Endothelial cell of umbilical vein (primary cell): Measurements from ENCODE around the gene CDS2. TPM values are rescaled to one million over a fixed set of nuclear protein-coding genes. Genes with fewer than 3 reads are reported as not detected.

Experiments used
- BruUV-seq: library from RNA; stranded (reverse); fragments of 400-500 nt; replicated peaks from 2 replicates; lab custom pipeline; 2021; lab: Mats Ljungman, UMichigan
- CTCF ChIA-PET: fragments of 300-600, 350-600 bp; sonication (Branson Sonifier 250); formaldehyde crosslinking; loops from one replicate; lab custom pipeline; 2021; ENCODE audit warnings: antibody characterized with exemption, inconsistent platforms; lab: Charles Lee
- POLR2A ChIA-PET: fragments of 300-600, 350-600 bp; sonication (Branson Sonifier 250); formaldehyde crosslinking; loops from one replicate; lab custom pipeline; 2021; ENCODE audit warnings: antibody characterized with exemption, inconsistent platforms; lab: Charles Lee
- DNase-seq: peaks from one replicate; pipeline ENCODE4 v3.0.0-alpha.2; 2011; ENCODE audit warnings: low read depth, low spot score
- FAIRE-seq: peaks from 2 replicates; lab custom pipeline; 2011; peaks lifted over from hg19 to GRCh38; lab: Jason Lieb, UNC
- H2AFZ ChIP-seq: 2 replicates; pipeline ENCODE4 v1.6.0; 2012; ENCODE audit warnings: low read depth, low read length, control low read depth, inconsistent platforms
- H3K27ac ChIP-seq: 2 replicates; pipeline ENCODE4 v1.5.1; 2011; ENCODE audit warnings: low read depth, mild to moderate bottlenecking, control low read depth, low read length, moderate library complexity; ENCODE audit not compliant: insufficient read depth
- H3K27me3 ChIP-seq, 2 experiments: 2 replicates each; pipeline versions ENCODE4 v1.6.0 to v1.6.1; 2011; ENCODE audit warnings: low read length in 2 of 2, mixed read lengths in 1 of 2; ENCODE audit not compliant: control insufficient read depth in 2 of 2, insufficient read depth in 2 of 2
- H3K36me3 ChIP-seq, 2 experiments: 2 replicates in 1 of 2; 3 replicates in 1 of 2; pipeline ENCODE4 v1.5.1; 2011; ENCODE audit warnings: low read length in 2 of 2, mild to moderate bottlenecking in 1 of 2, moderate library complexity in 1 of 2; ENCODE audit not compliant: control insufficient read depth in 2 of 2, insufficient read depth in 2 of 2; ENCODE audit errors: extremely low read depth in 1 of 2
- H3K4me1 ChIP-seq: 3 replicates; pipeline ENCODE4 v1.5.1; 2011; ENCODE audit warnings: mild to moderate bottlenecking, low read length; ENCODE audit not compliant: control insufficient read depth, insufficient read depth; ENCODE audit errors: extremely low read depth
- H3K4me2 ChIP-seq: 2 replicates; pipeline ENCODE4 v1.6.1; 2011; ENCODE audit warnings: low read length, control low read depth, mixed read lengths; ENCODE audit not compliant: insufficient read depth
- H3K4me3 ChIP-seq, 3 experiments: fragments of 200-600 bp in 1 of 3; sonication (generic), shearing (Covaris generic) in 1 of 3; replicated peaks in 1 of 3; 2 replicates each; pipeline ENCODE4 v1.5.1; 2011 to 2016; ENCODE audit warnings: control low read depth in 3 of 3, low read length in 3 of 3, mild to moderate bottlenecking in 2 of 3, inconsistent platforms in 1 of 3, low read depth in 1 of 3, moderate library complexity in 1 of 3; ENCODE audit not compliant: insufficient read depth in 1 of 3
- H3K79me2 ChIP-seq: 2 replicates; pipeline ENCODE4 v1.6.0; 2012; ENCODE audit warnings: low read length, inconsistent platforms; ENCODE audit not compliant: control insufficient read depth, insufficient read depth
- H3K9ac ChIP-seq: replicated peaks from 2 replicates; pipeline ENCODE3; 2011; ENCODE audit warnings: low read length, control low read depth; ENCODE audit not compliant: insufficient read depth; ENCODE audit errors: extremely low read depth
- H3K9me1 ChIP-seq: replicated peaks from 3 replicates; pipeline ENCODE4 v1.6.0; 2011; ENCODE audit warnings: mild to moderate bottlenecking, low read length; ENCODE audit not compliant: control insufficient read depth, insufficient read depth; ENCODE audit errors: extremely low read depth
- H3K9me3 ChIP-seq: replicated peaks from 2 replicates; pipeline ENCODE4 v1.5.1; 2012; ENCODE audit warnings: low read length, inconsistent platforms; ENCODE audit not compliant: control insufficient read depth, insufficient read depth
- H4K20me1 ChIP-seq: replicated peaks from 2 replicates; pipeline ENCODE3; 2011; ENCODE audit warnings: mild to moderate bottlenecking, low read length; ENCODE audit not compliant: control insufficient read depth, insufficient read depth; ENCODE audit errors: extremely low read depth
- EZH2 ChIP-seq: IDR thresholded peaks from 2 replicates; pipeline ENCODE4 v1.6.1; 2012; ENCODE audit warnings: borderline replicate concordance, low read depth, mild to moderate bottlenecking, moderate library complexity, low read length, inconsistent platforms; ENCODE audit not compliant: severe bottlenecking
- FOS ChIP-seq: IDR thresholded peaks from 2 replicates; pipeline ENCODE4 v1.6.1; 2011; ENCODE audit warnings: mild to moderate bottlenecking, low read length, moderate library complexity, borderline replicate concordance; ENCODE audit not compliant: insufficient read depth
- GATA2 ChIP-seq: IDR thresholded peaks from 2 replicates; pipeline ENCODE4 v1.7.0; 2011; ENCODE audit warnings: low read depth, mild to moderate bottlenecking, moderate library complexity, mixed read lengths, low read length; ENCODE audit not compliant: insufficient read length, insufficient read depth
- JUN ChIP-seq: IDR thresholded peaks from 2 replicates; pipeline ENCODE4 v1.6.1; 2011; ENCODE audit warnings: borderline replicate concordance, low read depth; ENCODE audit not compliant: insufficient read length, insufficient read depth
- MYC ChIP-seq: IDR thresholded peaks from one replicate; pipeline ENCODE4 v1.6.1; 2011; ENCODE audit warnings: mild to moderate bottlenecking, low read depth, low read length
- POLR2A ChIP-seq: IDR thresholded peaks from 2 replicates; pipeline ENCODE4 v1.6.1; 2012; ENCODE audit warnings: low read depth, mild to moderate bottlenecking, control low read depth, low read length
- POLR2AphosphoS5 ChIP-seq: IDR thresholded peaks from 2 replicates; pipeline ENCODE4 v1.6.1; 2012; ENCODE audit warnings: low read depth, mild to moderate bottlenecking, control low read depth, low read length, moderate library complexity; ENCODE audit not compliant: insufficient read depth
- dilution Hi-C: fragments of 300-500 bp; cut with MboI; formaldehyde crosslinking; loops from one replicate; pipeline ENCODE4 v1.15.0; 2019; ENCODE audit warnings: low sequenced_read_pairs; ENCODE audit not compliant: extremely low pct_ligation_motif_present
- intact Hi-C: fragments of 100-400 bp; cut with micrococcal nuclease; formaldehyde crosslinking; loops from one replicate; pipeline ENCODE4 v1.10.0; 2022
- polyA plus RNA-seq, 4 experiments: library from polyadenylated mRNA; depleted of rRNA in 3 of 4; stranded (reverse) in 3 of 4; unstranded in 1 of 4; fragments of >200 nt; gene quantifications; 2 replicates each; pipeline versions ENCODE4 v1.2.1 to v1.2.3, GENCODE V29; 2011 to 2012; ENCODE audit warnings: missing spikeins in 1 of 4
- total RNA-seq: library from RNA; stranded (reverse); gene quantifications from 2 replicates; pipeline ENCODE4 v1.2.3, GENCODE V29; 2021
- TF ChIP-seq, protein P1 (sequence below), 2 donors: IDR thresholded peaks; 1 replicate in 1 of 2; 2 replicates in 1 of 2; pipeline ENCODE4 v1.5.1; 2011; ENCODE audit warnings: low read length in 2 of 2, mild to moderate bottlenecking in 2 of 2, moderate library complexity in 2 of 2, control low read depth in 1 of 2, inconsistent platforms in 1 of 2, low read depth in 1 of 2; ENCODE audit not compliant: insufficient read depth in 1 of 2; ENCODE audit errors: extremely low read depth in 1 of 2
- TF ChIP-seq, protein P2 (sequence below): IDR thresholded peaks from 2 replicates; pipeline ENCODE4 v1.6.1; 2011; ENCODE audit not compliant: insufficient read depth, insufficient read length

Gene CDS2
- total and polyA plus RNA-seq, 2 donors (not counting 3 experiments of a cell fraction or from before 2014, with no cell fraction given) = 47.0 to 49.0 TPM

DNA sequence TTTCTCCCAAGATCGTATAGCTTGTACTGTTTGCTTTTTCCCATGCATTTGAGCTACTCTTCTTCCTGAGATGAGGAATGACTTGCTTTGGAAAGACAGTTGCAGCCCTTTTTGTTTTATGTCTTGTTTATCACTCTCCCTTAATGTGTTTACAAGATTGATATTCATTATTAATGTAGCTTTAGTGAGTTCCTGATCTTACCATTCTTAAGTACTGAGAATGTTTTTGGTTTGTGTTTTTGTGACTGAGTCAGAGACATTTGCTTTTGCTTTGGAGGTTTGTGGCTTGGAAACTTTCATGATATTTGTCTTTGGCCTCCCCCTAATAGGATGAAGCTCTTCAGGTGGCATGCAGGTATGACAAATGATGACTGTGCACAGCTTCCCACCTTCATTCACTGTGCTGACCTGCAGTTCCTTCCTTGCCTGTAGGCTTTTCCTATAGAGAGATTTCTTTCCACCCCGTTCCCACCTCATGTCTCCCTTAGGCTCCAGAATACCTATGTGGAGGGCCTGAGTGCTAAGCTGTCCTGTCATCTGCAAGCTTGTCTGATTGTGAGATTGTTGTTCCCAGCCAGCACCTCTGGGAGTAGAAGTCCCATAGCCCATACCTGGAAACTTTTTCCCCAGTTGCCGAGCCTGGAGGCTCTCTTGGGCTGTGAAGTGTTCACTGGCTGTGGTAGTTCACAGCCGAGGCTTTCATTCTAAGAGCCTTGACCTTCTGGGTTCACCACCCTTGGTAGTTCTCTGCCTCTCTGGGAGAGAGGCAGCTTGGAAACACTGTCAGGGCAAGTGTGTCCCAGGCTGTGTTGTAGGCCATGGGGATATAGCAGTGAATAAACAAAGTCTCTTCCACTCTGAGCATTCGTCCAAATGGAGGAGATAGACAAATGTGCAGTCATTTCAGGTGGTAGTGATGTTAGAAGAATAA, 27.1 kb downstream of the CDS2 start:
- peaks cover 38% of the 10 kb centered on the region for H3K79me2 ChIP-seq
- no peak for DNase-seq

DNA sequence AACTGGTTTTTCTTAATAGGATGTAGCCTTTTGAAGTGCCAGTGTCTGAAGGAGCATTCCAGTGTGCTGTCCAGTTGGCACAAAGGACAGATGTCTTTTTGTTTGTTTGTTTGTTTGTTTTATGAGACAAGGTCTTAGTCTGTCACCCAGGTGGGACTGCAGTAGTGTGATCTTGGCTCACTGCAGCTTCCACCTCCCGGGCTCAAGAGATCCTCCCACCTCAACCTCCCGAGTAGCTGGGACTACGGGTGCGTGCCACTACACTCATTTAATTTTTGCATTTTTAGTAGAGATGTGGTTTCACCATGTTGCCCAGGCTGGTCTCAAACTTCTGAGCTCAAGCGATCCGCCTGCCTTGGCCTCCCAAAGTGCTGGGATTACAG, 27.7 kb downstream of the CDS2 start:
- POLR2A ChIA-PET = no interaction called here
- dilution Hi-C loops = no loop called here
- no peak for FAIRE-seq

More for the DNA sequence above, 27.1 kb downstream of the CDS2 start:
- no TSS peak for BruUV-seq
- no peaks in the 10 kb centered on the region for H3K9me1 ChIP-seq
- no peak overlapping the region for H3K9ac ChIP-seq
- no peaks in the 10 kb centered on the region for H3K9me3 ChIP-seq
- H3K36me3 ChIP-seq = no peaks in the 10 kb centered on the region
- peaks cover 3% of the 10 kb centered on the region for H4K20me1 ChIP-seq
- intact Hi-C loops = no loop called here
- no peak overlapping the region for H3K27ac ChIP-seq
- no peaks in the 10 kb centered on the region for H3K27me3 ChIP-seq
- no peak for FAIRE-seq
- CTCF ChIA-PET = interaction anchor here (0.9 to 3.1 kb wide), 3 partner anchors 13 to 38 kb away, joined by 3 to 16 read pairs (median 4); partner anchors contain the start of gene CDS2
- no peak overlapping the region for H3K4me3 ChIP-seq
- no peak overlapping the region for H3K4me2 ChIP-seq
- dilution Hi-C loops = no loop called here
- H2AFZ ChIP-seq = no peak overlapping the region
- peaks cover 22% of the 10 kb centered on the region for H3K4me1 ChIP-seq
- TF ChIP-seq GATA2 (no peak), MYC (no peak), POLR2AphosphoS5 (no peak)
- POLR2A ChIA-PET = no interaction called here

More for the DNA sequence above, 27.7 kb downstream of the CDS2 start:
- H3K4me3 ChIP-seq = no peak overlapping the region
- no peaks in the 10 kb centered on the region for H3K36me3 ChIP-seq
- H3K9me1 ChIP-seq = no peaks in the 10 kb centered on the region
- intact Hi-C loops = no loop called here
- CTCF ChIA-PET = interaction anchor here (0.6 to 3.1 kb wide), 3 partner anchors 20 to 608 kb away, joined by 3 to 16 read pairs (median 4); no protein-coding TSS in a partner anchor
- no peak for DNase-seq
- H3K9ac ChIP-seq = no peak overlapping the region
- H3K9me3 ChIP-seq = no peaks in the 10 kb centered on the region
- no peak overlapping the region for H3K4me2 ChIP-seq
- H2AFZ ChIP-seq = no peak overlapping the region
- peaks cover 3% of the 10 kb centered on the region for H4K20me1 ChIP-seq
- no TSS peak for BruUV-seq
- peaks cover 37% of the 10 kb centered on the region for H3K79me2 ChIP-seq
- peaks cover 22% of the 10 kb centered on the region for H3K4me1 ChIP-seq
- H3K27ac ChIP-seq = no peak overlapping the region
- H3K27me3 ChIP-seq = no peaks in the 10 kb centered on the region
- no peak for TF ChIP-seq GATA2
- no peak for TF ChIP-seq JUN
- no peak for TF ChIP-seq FOS
- TF ChIP-seq, protein P1, sequence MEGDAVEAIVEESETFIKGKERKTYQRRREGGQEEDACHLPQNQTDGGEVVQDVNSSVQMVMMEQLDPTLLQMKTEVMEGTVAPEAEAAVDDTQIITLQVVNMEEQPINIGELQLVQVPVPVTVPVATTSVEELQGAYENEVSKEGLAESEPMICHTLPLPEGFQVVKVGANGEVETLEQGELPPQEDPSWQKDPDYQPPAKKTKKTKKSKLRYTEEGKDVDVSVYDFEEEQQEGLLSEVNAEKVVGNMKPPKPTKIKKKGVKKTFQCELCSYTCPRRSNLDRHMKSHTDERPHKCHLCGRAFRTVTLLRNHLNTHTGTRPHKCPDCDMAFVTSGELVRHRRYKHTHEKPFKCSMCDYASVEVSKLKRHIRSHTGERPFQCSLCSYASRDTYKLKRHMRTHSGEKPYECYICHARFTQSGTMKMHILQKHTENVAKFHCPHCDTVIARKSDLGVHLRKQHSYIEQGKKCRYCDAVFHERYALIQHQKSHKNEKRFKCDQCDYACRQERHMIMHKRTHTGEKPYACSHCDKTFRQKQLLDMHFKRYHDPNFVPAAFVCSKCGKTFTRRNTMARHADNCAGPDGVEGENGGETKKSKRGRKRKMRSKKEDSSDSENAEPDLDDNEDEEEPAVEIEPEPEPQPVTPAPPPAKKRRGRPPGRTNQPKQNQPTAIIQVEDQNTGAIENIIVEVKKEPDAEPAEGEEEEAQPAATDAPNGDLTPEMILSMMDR (IDR thresholded peaks at IDR 0.05; ENCODE audit: extremely low read depth in 1 of 2, insufficient read depth in 1 of 2, low read depth in 1 of 2, low read length in 2 of 2) = no peak
- TF ChIP-seq EZH2 = no peak
- TF ChIP-seq, protein P2, sequence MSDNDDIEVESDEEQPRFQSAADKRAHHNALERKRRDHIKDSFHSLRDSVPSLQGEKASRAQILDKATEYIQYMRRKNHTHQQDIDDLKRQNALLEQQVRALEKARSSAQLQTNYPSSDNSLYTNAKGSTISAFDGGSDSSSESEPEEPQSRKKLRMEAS = no peak
- TF ChIP-seq POLR2A = no peak
- no peak for TF ChIP-seq MYC
- TF ChIP-seq POLR2AphosphoS5 = no peak
